ENCODE measurements around the gene POLG2. TPM values are rescaled to one million over a fixed set of nuclear protein-coding genes. Genes with fewer than 3 reads are reported as not detected.

The POLG2 gene
- total and polyA plus RNA-seq, 9 of the 15 experiments (the other 6 are each of a cell fraction or from before 2014, with no cell fraction given), result 13.4 to 44.8 (median 37.0) TPM

DNA sequence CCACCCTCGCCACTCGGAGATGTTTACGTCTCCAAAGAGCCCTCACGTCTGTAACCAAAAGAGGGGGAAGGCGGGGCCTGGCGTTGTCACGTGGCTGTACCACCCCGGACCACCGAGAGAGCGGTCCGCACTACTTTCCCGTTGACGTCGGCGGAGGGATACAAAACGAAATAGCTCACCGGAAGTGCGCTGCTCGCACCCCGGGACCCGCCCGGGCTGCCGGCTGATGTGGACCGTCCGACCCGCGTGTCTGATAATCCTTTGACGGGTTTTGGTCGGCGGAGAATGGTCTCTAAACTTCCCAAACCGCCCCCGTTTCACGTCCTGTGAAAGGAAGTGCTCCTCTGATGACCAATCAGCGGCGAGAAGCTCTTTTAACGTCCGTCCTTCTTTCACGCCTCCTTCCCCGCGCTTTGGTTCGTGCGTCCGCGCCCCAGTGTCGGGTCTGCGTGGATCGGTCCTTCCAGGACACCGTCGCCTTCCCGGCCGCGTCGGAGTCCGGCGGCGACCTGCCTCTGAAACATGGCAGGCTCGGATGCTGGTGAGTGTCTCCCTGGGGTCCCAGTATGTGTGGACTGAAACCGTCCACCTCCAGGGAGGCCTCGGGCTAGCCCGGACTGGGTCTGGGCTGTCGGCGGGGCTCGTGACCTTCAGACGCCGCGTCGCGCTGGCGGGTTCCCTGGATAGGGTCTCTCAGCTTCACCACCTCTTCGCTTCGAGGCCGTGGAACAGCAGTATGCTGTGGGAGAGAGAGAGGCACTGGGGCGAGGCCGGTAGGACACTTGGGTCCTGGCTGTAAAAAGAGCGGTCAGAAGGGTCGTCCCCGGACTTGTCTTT lies 9.9 kb upstream of the POLG2 start, which contains the start of gene CEP95 (continued):
- TF ChIP-seq NRF1 (conservative IDR thresholded peaks at IDR 0.05 in 1 of 2, IDR thresholded peaks at IDR 0.05 in 1 of 2) (no peak), NFE2 (IDR thresholded peaks at IDR 0.05; ENCODE audit: low read depth) (no peak), FUS (optimal IDR thresholded peaks at IDR 0.05; ENCODE audit: low read depth, low read length) (no peak), PML (IDR thresholded peaks at IDR 0.05; ENCODE audit: low read length) (peak; percentile 48; the same call in 1 of the 2 replicates), ZNF695 (CRISPR knock-in tag; IDR thresholded peaks at IDR 0.05) (no peak), SIX5 (IDR thresholded peaks at IDR 0.05; ENCODE audit: borderline replicate concordance in 1 of 2, insufficient read depth in 1 of 2, low read depth in 1 of 2, low read length in 2 of 2) (0 out of 4 replicates have a peak, but pooled peaks of 1 of the 2 experiments have one; percentile 13), CREBBP (IDR thresholded peaks at IDR 0.05; ENCODE audit: low read depth, low read length) (no peak), POLR2A (conservative IDR thresholded peaks at IDR 0.05) (peak; percentile 72), FOXJ3 (CRISPR knock-in tag; IDR thresholded peaks at IDR 0.05) (no peak), ZSCAN29 (IDR thresholded peaks at IDR 0.05) (no peak), SMAD3 (CRISPR knock-in tag; conservative IDR thresholded peaks at IDR 0.05) (no peak), SMARCA4 (IDR thresholded peaks at IDR 0.05) (peak; percentile 15; the same call in 1 of the 2 replicates), PHTF2 (CRISPR knock-in tag; IDR thresholded peaks at IDR 0.05) (no peak), SIRT6 (IDR thresholded peaks at IDR 0.05; ENCODE audit: low read depth, low read length) (no peak), PATZ1 (CRISPR knock-in tag; IDR thresholded peaks at IDR 0.05; ENCODE audit: borderline replicate concordance) (no peak), ZNF354B (CRISPR knock-in tag; IDR thresholded peaks at IDR 0.05) (no peak), HNRNPLL (IDR thresholded peaks at IDR 0.05; ENCODE audit: low read depth, low read length, poor library complexity, severe bottlenecking) (no peak), PRPF4 (IDR thresholded peaks at IDR 0.05; ENCODE audit: insufficient read depth, low read depth, low read length, poor library complexity, severe bottlenecking) (no peak)
- TF ChIP-seq, protein P1, sequence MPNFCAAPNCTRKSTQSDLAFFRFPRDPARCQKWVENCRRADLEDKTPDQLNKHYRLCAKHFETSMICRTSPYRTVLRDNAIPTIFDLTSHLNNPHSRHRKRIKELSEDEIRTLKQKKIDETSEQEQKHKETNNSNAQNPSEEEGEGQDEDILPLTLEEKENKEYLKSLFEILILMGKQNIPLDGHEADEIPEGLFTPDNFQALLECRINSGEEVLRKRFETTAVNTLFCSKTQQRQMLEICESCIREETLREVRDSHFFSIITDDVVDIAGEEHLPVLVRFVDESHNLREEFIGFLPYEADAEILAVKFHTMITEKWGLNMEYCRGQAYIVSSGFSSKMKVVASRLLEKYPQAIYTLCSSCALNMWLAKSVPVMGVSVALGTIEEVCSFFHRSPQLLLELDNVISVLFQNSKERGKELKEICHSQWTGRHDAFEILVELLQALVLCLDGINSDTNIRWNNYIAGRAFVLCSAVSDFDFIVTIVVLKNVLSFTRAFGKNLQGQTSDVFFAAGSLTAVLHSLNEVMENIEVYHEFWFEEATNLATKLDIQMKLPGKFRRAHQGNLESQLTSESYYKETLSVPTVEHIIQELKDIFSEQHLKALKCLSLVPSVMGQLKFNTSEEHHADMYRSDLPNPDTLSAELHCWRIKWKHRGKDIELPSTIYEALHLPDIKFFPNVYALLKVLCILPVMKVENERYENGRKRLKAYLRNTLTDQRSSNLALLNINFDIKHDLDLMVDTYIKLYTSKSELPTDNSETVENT (CRISPR knock-in tag; IDR thresholded peaks at IDR 0.05), result no peak
- TF ChIP-seq, protein P2, sequence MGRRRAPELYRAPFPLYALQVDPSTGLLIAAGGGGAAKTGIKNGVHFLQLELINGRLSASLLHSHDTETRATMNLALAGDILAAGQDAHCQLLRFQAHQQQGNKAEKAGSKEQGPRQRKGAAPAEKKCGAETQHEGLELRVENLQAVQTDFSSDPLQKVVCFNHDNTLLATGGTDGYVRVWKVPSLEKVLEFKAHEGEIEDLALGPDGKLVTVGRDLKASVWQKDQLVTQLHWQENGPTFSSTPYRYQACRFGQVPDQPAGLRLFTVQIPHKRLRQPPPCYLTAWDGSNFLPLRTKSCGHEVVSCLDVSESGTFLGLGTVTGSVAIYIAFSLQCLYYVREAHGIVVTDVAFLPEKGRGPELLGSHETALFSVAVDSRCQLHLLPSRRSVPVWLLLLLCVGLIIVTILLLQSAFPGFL (CRISPR knock-in tag; IDR thresholded peaks at IDR 0.05), result no peak; the same call in 1 of the 2 replicates
- TF ChIP-seq, protein P3, sequence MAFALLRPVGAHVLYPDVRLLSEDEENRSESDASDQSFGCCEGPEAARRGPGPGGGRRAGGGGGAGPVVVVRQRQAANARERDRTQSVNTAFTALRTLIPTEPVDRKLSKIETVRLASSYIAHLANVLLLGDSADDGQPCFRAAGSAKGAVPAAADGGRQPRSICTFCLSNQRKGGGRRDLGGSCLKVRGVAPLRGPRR (CRISPR knock-in tag; IDR thresholded peaks at IDR 0.05), result no peak
